GM18861 (cell line): ENCODE results near the gene HEATR1.
"Not testable (repeated sequence)": the region's sequence is repeated elsewhere in the genome, so short reads cannot be mapped to it uniquely, and the experiment has no call there.

ENCODE experiments used
- ATAC-seq: cut with Tn5 transposase; IDR thresholded peaks from one replicate; pipeline ENCODE4 v1.9.1; 2021; ENCODE audit not compliant: unreplicated experiment

The HEATR1 gene

GRCh38 chr1:236589531-236589930 lies 14.8 kb downstream of the HEATR1 start:
- no peak for ATAC-seq

- no peak for ATAC-seq
Measured at GRCh38 chr1:236581528-236581927, 22.8 kb downstream of the HEATR1 start.

GRCh38 chr1:236580404-236580803 lies 23.9 kb downstream of the HEATR1 start:
- ATAC-seq, result not testable (repeated sequence)

GRCh38 chr1:236578661-236579060 lies 25.7 kb downstream of the HEATR1 start:
- ATAC-seq, result no peak

GRCh38 chr1:236577041-236577440 lies 27.3 kb downstream of the HEATR1 start:
- ATAC-seq, result not testable (repeated sequence)

GRCh38 chr1:236576004-236576403 lies 28.3 kb downstream of the HEATR1 start:
- ATAC-seq, result no peak

- ATAC-seq, result no peak
Measured at GRCh38 chr1:236575523-236575922, 28.8 kb downstream of the HEATR1 start.

GRCh38 chr1:236568285-236568894 lies 35.9 kb downstream of the HEATR1 start:
- no peak for ATAC-seq

- ATAC-seq, result no peak
Measured at GRCh38 chr1:236565530-236565929, 38.8 kb downstream of the HEATR1 start.

GRCh38 chr1:236561976-236562375 lies 42.3 kb downstream of the HEATR1 start:
- no peak for ATAC-seq

- no peak for ATAC-seq
Measured at GRCh38 chr1:236560213-236560771, 44.0 kb downstream of the HEATR1 start.

- ATAC-seq, result no peak
Measured at GRCh38 chr1:236558846-236559245, 45.5 kb downstream of the HEATR1 start.

GRCh38 chr1:236558081-236558480 lies 46.2 kb downstream of the HEATR1 start:
- ATAC-seq, result no peak

- no peak for ATAC-seq
Measured at GRCh38 chr1:236556606-236557005, 47.7 kb downstream of the HEATR1 start.

GRCh38 chr1:236553370-236553769 lies 50.9 kb downstream of the HEATR1 start:
- ATAC-seq, result no peak

GRCh38 chr1:236552901-236553300 lies 51.4 kb downstream of the HEATR1 start:
- ATAC-seq, result no peak

- no peak for ATAC-seq
Measured at GRCh38 chr1:236552096-236552495, 52.2 kb downstream of the HEATR1 start.

- ATAC-seq, result no peak
Measured at GRCh38 chr1:236550961-236551851, 53.1 kb downstream of the HEATR1 start.

GRCh38 chr1:236548452-236548851 lies 55.9 kb downstream of the HEATR1 start:
- ATAC-seq, result no peak

GRCh38 chr1:236545621-236546169 lies 58.6 kb downstream of the HEATR1 start:
- ATAC-seq, result no peak

GRCh38 chr1:236543065-236543669 lies 61.1 kb downstream of the HEATR1 start:
- no peak for ATAC-seq
